Kidney (tissue), 14 donors: ENCODE data around the gene DNM2. TPM values are rescaled to one million over a fixed set of nuclear protein-coding genes. Genes with fewer than 3 reads are reported as not detected.

ENCODE experiments used
- DNase-seq, 5 donors: peaks; one replicate each; pipeline ENCODE4 v3.0.0-alpha.2; 2013 to 2020
- FAIRE-seq: peaks from 2 replicates; lab custom pipeline; 2012; peaks lifted over from hg19 to GRCh38; lab: Jason Lieb, UNC
- H3K27ac ChIP-seq, 2 donors: one replicate each; pipeline ENCODE4 v1.7.0; 2013; ENCODE audit warnings: low read depth in 2 of 2, low read length in 2 of 2, inconsistent platforms in 1 of 2
- H3K27me3 ChIP-seq: one replicate; pipeline ENCODE4 v1.7.1; 2013; ENCODE audit warnings: low read length, inconsistent platforms; ENCODE audit not compliant: control insufficient read depth, insufficient read depth
- H3K36me3 ChIP-seq, 3 donors: one replicate each; pipeline versions ENCODE4 v1.7.0 to v1.7.1; 2013; ENCODE audit warnings: low read length in 3 of 3, control low read depth in 1 of 3, inconsistent platforms in 1 of 3; ENCODE audit not compliant: insufficient read depth in 3 of 3, control insufficient read depth in 2 of 3
- H3K4me1 ChIP-seq, 3 donors: one replicate each; pipeline versions ENCODE4 v1.7.0 to v1.7.1; 2013; ENCODE audit warnings: low read length in 3 of 3, inconsistent platforms in 1 of 3, low read depth in 1 of 3; ENCODE audit not compliant: control insufficient read depth in 2 of 3, insufficient read depth in 2 of 3
- H3K4me3 ChIP-seq, 3 donors: one replicate each; pipeline versions ENCODE4 v1.7.0 to v1.8.1; 2013; ENCODE audit warnings: low read length in 3 of 3, control low read depth in 1 of 3, inconsistent platforms in 1 of 3
- H3K9ac ChIP-seq, 3 donors: one replicate each; pipeline versions ENCODE4 v1.7.0 to v1.7.1; 2013; ENCODE audit warnings: low read length in 3 of 3, control low read depth in 1 of 3, inconsistent platforms in 1 of 3
- H3K9me3 ChIP-seq, 3 donors: one replicate each; pipeline versions ENCODE4 v1.7.0 to v1.7.1; 2013; ENCODE audit warnings: low read length in 3 of 3, control low read depth in 1 of 3, inconsistent platforms in 1 of 3; ENCODE audit not compliant: control insufficient read depth in 2 of 3, insufficient read depth in 1 of 3
- CTCF ChIP-seq: IDR thresholded peaks from 3 replicates; pipeline ENCODE4 v1.5.1; 2012; ENCODE audit warnings: mild to moderate bottlenecking, moderate library complexity, borderline replicate concordance; ENCODE audit not compliant: insufficient read depth; ENCODE audit errors: extremely low read depth
- intact Hi-C: fragments of 100-400 bp; cut with DNase I; formaldehyde crosslinking; loops from one replicate; pipeline ENCODE4 v1.11.1; 2022
- polyA plus RNA-seq: library from polyadenylated mRNA; stranded (reverse); fragments of 350-450 nt; fragmentation: Illumina TruSeq; extraction: RNeasy Lipid Tissue Mini Kit (QIAGEN cat#74804); gene quantifications from one replicate; pipeline ENCODE4 v1.2.3, GENCODE V29; 2014; ENCODE audit warnings: low read depth, low replicate concordance; ENCODE audit not compliant: insufficient read depth
- total RNA-seq: library from RNA; stranded (reverse); fragmentation: NEBNext Ultra II Directional; extraction: Animal tissue kit (Norgen Biotek cat#: 25700); gene quantifications from one replicate; pipeline ENCODE4 v1.2.1, GENCODE V29; 2021
- donor health status: control.
- donor health status: control.
- donor health status: control.
- donor health status: control.
- donor health status: control.
- donor health status: DM: yes; HTN: yes; CAD: no.
- donor health status: Normal renal cell carcinoma (clear cell type).

DNM2 gene
- total and polyA plus RNA-seq, 2 donors from 2014 or later: 79.0 to 226 TPM

- Histone ChIP-seq H3K9me3 (no peaks in the 10 kb centered on the region), H3K36me3 (peaks cover 0 to 3% (median 0%) of the 10 kb centered on the region in 3 donors), H3K9ac (no peak overlapping the region), H3K4me3 (no peak overlapping the region), H3K27me3 (no peaks in the 10 kb centered on the region), H3K27ac (no peak overlapping the region), H3K4me1 (peaks cover 0 to 38% (median 6%) of the 10 kb centered on the region in 3 donors)
- DNase-seq: peak in 1 of 5 donors; percentile 19
- no peak for TF ChIP-seq CTCF
- no peak for FAIRE-seq
- intact Hi-C loops: no loop called here
These were observed 6.7 kb downstream of the DNM2 start for GRCh38 chr19:10724573-10725071.

- Histone ChIP-seq H3K9me3 (no peaks in the 10 kb centered on the region), H3K9ac (no peak overlapping the region), H3K27me3 (no peaks in the 10 kb centered on the region), H3K4me3 (no peak overlapping the region), H3K4me1 (peaks cover 0 to 39% (median 6%) of the 10 kb centered on the region in 3 donors), H3K27ac (no peak overlapping the region), H3K36me3 (peaks cover 0 to 3% (median 0%) of the 10 kb centered on the region in 3 donors)
- TF ChIP-seq CTCF: no peak
- no peak for FAIRE-seq
- no peak for DNase-seq
- intact Hi-C loops: no loop called here
These were observed 7.5 kb downstream of the DNM2 start for GRCh38 chr19:10725415-10725814.

- H3K4me1 ChIP-seq: peaks cover 0 to 39% (median 10%) of the 10 kb centered on the region in 3 donors
These were observed 8.4 kb downstream of the DNM2 start for GRCh38 chr19:10726268-10726667.

More at GRCh38 chr19:10726268-10726667, 8.4 kb downstream of the DNM2 start:
- H3K27me3 ChIP-seq: no peaks in the 10 kb centered on the region
- FAIRE-seq: no peak
- H3K27ac ChIP-seq: peak overlapping the region in 1 of 2 donors; percentile 6
- H3K4me3 ChIP-seq: no peak overlapping the region
- DNase-seq: no peak
- TF ChIP-seq CTCF: no peak
- intact Hi-C loops: no loop called here
- no peak overlapping the region for H3K9ac ChIP-seq
- H3K36me3 ChIP-seq: no peaks in the 10 kb centered on the region
- no peaks in the 10 kb centered on the region for H3K9me3 ChIP-seq
